Panc1 (cell line): ENCODE measurements around the gene CCDC38. TPM values are rescaled to one million over a fixed set of nuclear protein-coding genes. Genes with fewer than 3 reads are reported as not detected.

Experiments used
- ATAC-seq: fragments of 200-7000 bp; cut with Tn5 transposase; 2 replicates; pipeline ENCODE4 v1.9.1; 2020; ENCODE audit warnings: mild to moderate bottlenecking, moderate library complexity
- BruUV-seq: library from RNA; stranded (reverse); fragments of 400-500 nt; replicated peaks from 2 replicates; lab custom pipeline; 2021; lab: Mats Ljungman, UMichigan
- CTCF ChIA-PET: fragments of 300-600 bp; sonication (Branson Sonifier 250); formaldehyde crosslinking; loops from one replicate; lab custom pipeline; 2022; ENCODE audit warnings: antibody characterized with exemption; lab: Charles Lee
- POLR2A ChIA-PET: fragments of 300-600 bp; sonication (Branson Sonifier 250); formaldehyde crosslinking; loops from one replicate; lab custom pipeline; 2022; ENCODE audit warnings: antibody characterized with exemption; lab: Charles Lee
- DNase-seq: peaks from one replicate; pipeline ENCODE4 v3.0.0-alpha.2; 2010; ENCODE audit warnings: low read depth, low spot score
- H3K27ac ChIP-seq: 2 replicates; pipeline ENCODE4 v1.5.1; 2011; ENCODE audit warnings: mild to moderate bottlenecking, low read length, inconsistent platforms
- H3K27me3 ChIP-seq: fragments of 200-500 bp; sonication (Bioruptor generic); 2 replicates; pipeline ENCODE4 v1.6.0; 2014; ENCODE audit warnings: low read length, inconsistent platforms; ENCODE audit not compliant: control insufficient read depth, insufficient read depth
- H3K36me3 ChIP-seq: fragments of 200-500 bp; sonication (Bioruptor generic); 2 replicates; pipeline ENCODE4 v1.5.1; 2014; ENCODE audit warnings: inconsistent platforms, mild to moderate bottlenecking, low read length, moderate library complexity; ENCODE audit not compliant: control insufficient read depth, insufficient read depth
- H3K4me1 ChIP-seq: 2 replicates; pipeline ENCODE4 v1.5.1; 2011; ENCODE audit warnings: inconsistent platforms, mild to moderate bottlenecking, low read length, moderate library complexity; ENCODE audit not compliant: control insufficient read depth, insufficient read depth
- H3K4me3 ChIP-seq, 2 experiments: 2 replicates each; pipeline ENCODE4 v1.5.1; 2011 to 2012; ENCODE audit warnings: low read depth in 2 of 2, low read length in 2 of 2, mild to moderate bottlenecking in 2 of 2, inconsistent platforms in 1 of 2, moderate library complexity in 1 of 2
- H3K9me3 ChIP-seq: fragments of 200-500 bp; sonication (Bioruptor generic); 2 replicates; pipeline ENCODE4 v1.5.1; 2014; ENCODE audit warnings: low read depth, mild to moderate bottlenecking, inconsistent platforms, low read length, moderate library complexity; ENCODE audit not compliant: control insufficient read depth, insufficient read depth
- CTCF ChIP-seq: fragments of 450-650 bp; IDR thresholded peaks from 2 replicates; pipeline ENCODE4 v1.5.1; 2017; ENCODE audit warnings: mild to moderate bottlenecking
- POLR2AphosphoS5 ChIP-seq: IDR thresholded peaks from 2 replicates; pipeline ENCODE4 v1.6.1; 2012; ENCODE audit warnings: mild to moderate bottlenecking, low read depth, low read length, moderate library complexity
- REST ChIP-seq, 2 experiments: IDR thresholded peaks; 2 replicates each; pipeline ENCODE4 v1.6.1; 2011 to 2012; ENCODE audit warnings: low read depth in 2 of 2, control low read depth in 1 of 2, low read length in 1 of 2, mild to moderate bottlenecking in 1 of 2, moderate library complexity in 1 of 2; ENCODE audit not compliant: insufficient read depth in 1 of 2
- SIN3A ChIP-seq: IDR thresholded peaks from 2 replicates; pipeline ENCODE4 v1.6.1; 2012; ENCODE audit warnings: low read depth, mild to moderate bottlenecking, low read length, moderate library complexity, borderline replicate concordance; ENCODE audit not compliant: insufficient read depth
- TCF7L2 ChIP-seq: IDR thresholded peaks from 2 replicates; pipeline ENCODE4 v1.6.1; 2011; ENCODE audit warnings: mild to moderate bottlenecking, low read depth, low read length, inconsistent platforms
- in situ Hi-C: cut with HindIII; loops from 2 replicates; pipeline ENCODE4 v1.10.0; 2016; ENCODE audit warnings: low sequenced_read_pairs, low pct_unique_long_range_greater_than_20kb
- intact Hi-C: fragments of 100-400 bp; cut with micrococcal nuclease; formaldehyde crosslinking; loops from one replicate; pipeline ENCODE4 v1.10.0; 2022; ENCODE audit not compliant: unreplicated experiment
- total RNA-seq: library from RNA; stranded (reverse); gene quantifications from one replicate; pipeline ENCODE4 v1.2.1, GENCODE V29; 2021; ENCODE audit not compliant: unreplicated experiment

The CCDC38 gene
- total RNA-seq, 1 experiment from 2014 or later = not detected

- no peak for DNase-seq
- Histone ChIP-seq H3K4me1 (no peaks in the 10 kb centered on the region), H3K4me3 (no peak overlapping the region), H3K27me3 (no peaks in the 10 kb centered on the region; the same call in 1 of the 2 replicates), H3K9me3 (no peaks in the 10 kb centered on the region), H3K27ac (no peak overlapping the region), H3K36me3 (no peaks in the 10 kb centered on the region)
- no peak for ATAC-seq
- in situ Hi-C loops (no loop called here), intact Hi-C loops (no loop called here)
- POLR2A ChIA-PET = no interaction called here
- CTCF ChIA-PET = interaction anchor here (0.6 kb wide), 1 partner anchor 299 kb away, joined by 3 read pairs; no protein-coding TSS in a partner anchor
- no peak for TF ChIP-seq CTCF
- no peak for TF ChIP-seq REST (IDR thresholded peaks at IDR 0.05; ENCODE audit: insufficient read depth in 1 of 2, low read depth in 2 of 2, low read length in 1 of 2)
- no peak for TF ChIP-seq POLR2AphosphoS5
- TF ChIP-seq TCF7L2 = no peak
- TF ChIP-seq SIN3A = no peak
- BruUV-seq = no TSS peak
These were observed 61.0 kb downstream of the CCDC38 start for GRCh38 chr12:95881331-95881955.

DNA sequence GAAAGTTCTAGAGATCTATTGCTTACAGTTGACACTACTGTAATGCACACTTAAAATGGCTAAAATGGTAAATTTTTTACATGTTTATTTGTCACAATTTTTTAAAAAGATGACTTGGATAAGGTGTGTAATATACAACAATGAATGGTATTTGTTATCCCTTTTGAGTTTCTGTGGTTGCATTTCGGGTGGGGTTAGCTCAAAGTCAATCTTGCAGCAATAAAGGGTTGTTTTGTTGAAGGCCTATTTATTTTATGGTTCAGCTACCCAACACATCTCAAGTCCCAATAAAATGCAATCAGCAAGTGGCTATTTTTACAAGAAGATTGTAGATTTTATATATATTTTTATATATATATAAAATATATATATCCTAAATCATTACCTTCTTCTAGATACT, 61.5 kb downstream of the CCDC38 start:
- H3K27me3 ChIP-seq = no peaks in the 10 kb centered on the region; the same call in 1 of the 2 replicates
- no peak for ATAC-seq
- no peak overlapping the region for H3K27ac ChIP-seq
- intact Hi-C loops (no loop called here), in situ Hi-C loops (no loop called here)
- TF ChIP-seq SIN3A (no peak), CTCF (no peak), TCF7L2 (no peak), REST (IDR thresholded peaks at IDR 0.05; ENCODE audit: insufficient read depth in 1 of 2, low read depth in 2 of 2, low read length in 1 of 2) (no peak), POLR2AphosphoS5 (no peak)
- no TSS peak for BruUV-seq
- DNase-seq = no peak
- CTCF ChIA-PET = no interaction called here
- no peaks in the 10 kb centered on the region for H3K36me3 ChIP-seq
- no peaks in the 10 kb centered on the region for H3K4me1 ChIP-seq
- H3K4me3 ChIP-seq = no peak overlapping the region
- H3K9me3 ChIP-seq = no peaks in the 10 kb centered on the region
- POLR2A ChIA-PET = no interaction called here
